Parathyroid adenoma (tissue), 2 donors: ENCODE measurements around the gene OSGIN1.
"Not testable (repeated sequence)": the region's sequence is repeated elsewhere in the genome, so short reads cannot be mapped to it uniquely, and the experiment has no call there.

Experiments used
- H2AFZ ChIP-seq: fragments of 300-600 bp; sonication (generic); one replicate; pipeline ENCODE4 v1.7.0; 2017; ENCODE audit warnings: antibody characterized with exemption, mild to moderate bottlenecking
- H3K27ac ChIP-seq: fragments of 300-600 bp; sonication (generic); one replicate; pipeline ENCODE4 v1.7.0; 2017
- H3K27me3 ChIP-seq: fragments of 300-600 bp; sonication (generic); one replicate; pipeline ENCODE4 v1.7.0; 2017; ENCODE audit warnings: low read length; ENCODE audit not compliant: control insufficient read depth, insufficient read depth
- H3K36me3 ChIP-seq: fragments of 300-600 bp; sonication (generic); one replicate; pipeline ENCODE4 v1.7.0; 2017; ENCODE audit warnings: low read length; ENCODE audit not compliant: control insufficient read depth, insufficient read depth
- H3K4me1 ChIP-seq: fragments of 300-600 bp; sonication (generic); one replicate; pipeline ENCODE4 v1.7.0; 2017; ENCODE audit warnings: control low read depth
- H3K4me2 ChIP-seq: fragments of 300-600 bp; sonication (generic); one replicate; pipeline ENCODE4 v1.7.0; 2017; ENCODE audit warnings: low read length
- H3K4me3 ChIP-seq: fragments of 300-600 bp; sonication (generic); one replicate; pipeline ENCODE4 v1.7.0; 2017; ENCODE audit warnings: low read depth, low read length
- H3K79me2 ChIP-seq: fragments of 300-600 bp; sonication (generic); one replicate; pipeline ENCODE4 v1.7.0; 2017; ENCODE audit warnings: control low read depth
- H3K9ac ChIP-seq: fragments of 300-600 bp; sonication (generic); one replicate; pipeline ENCODE4 v1.7.0; 2017; ENCODE audit warnings: mild to moderate bottlenecking
- H3K9me3 ChIP-seq: fragments of 300-600 bp; sonication (generic); one replicate; pipeline ENCODE4 v1.7.0; 2017; ENCODE audit warnings: low read length; ENCODE audit not compliant: control insufficient read depth
- CTCF ChIP-seq: fragments of 300-600 bp; sonication (generic); IDR thresholded peaks from one replicate; pipeline ENCODE4 v1.7.0; 2017; ENCODE audit warnings: antibody characterized with exemption, mild to moderate bottlenecking
- donor health status: primary hyperparathyroidism.

OSGIN1 gene

GRCh38 chr16:83940119-83940518 is 12.9 kb upstream of the OSGIN1 start:
- Histone ChIP-seq H3K4me2 (no peak overlapping the region), H3K27ac (no peak overlapping the region), H3K4me3 (no peak overlapping the region), H2AFZ (peak overlapping the region; percentile 27), H3K9me3 (no peaks in the 10 kb centered on the region), H3K36me3 (no peaks in the 10 kb centered on the region), H3K4me1 (peaks cover 3% of the 10 kb centered on the region), H3K9ac (no peak overlapping the region), H3K79me2 (no peaks in the 10 kb centered on the region), H3K27me3 (no peaks in the 10 kb centered on the region)
- no peak for TF ChIP-seq CTCF

- Histone ChIP-seq H3K27ac (no peak overlapping the region), H3K4me1 (peaks cover 3% of the 10 kb centered on the region), H2AFZ (peak overlapping the region; percentile 27), H3K9ac (no peak overlapping the region), H3K36me3 (no peaks in the 10 kb centered on the region), H3K4me2 (no peak overlapping the region), H3K27me3 (no peaks in the 10 kb centered on the region), H3K4me3 (no peak overlapping the region), H3K79me2 (no peaks in the 10 kb centered on the region), H3K9me3 (no peaks in the 10 kb centered on the region)
- no peak for TF ChIP-seq CTCF
Measured at GRCh38 chr16:83940630-83941378, 12.2 kb upstream of the OSGIN1 start.

GRCh38 chr16:83941546-83941945 is 11.5 kb upstream of the OSGIN1 start:
- not testable (repeated sequence) for H2AFZ ChIP-seq, H3K4me1 ChIP-seq, H3K27me3 ChIP-seq, H3K9me3 ChIP-seq, H3K4me3 ChIP-seq, H3K79me2 ChIP-seq, H3K27ac ChIP-seq, H3K4me2 ChIP-seq, H3K9ac ChIP-seq, H3K36me3 ChIP-seq

GRCh38 chr16:83942074-83942473 is 11.0 kb upstream of the OSGIN1 start:
- Histone ChIP-seq H3K27me3 (no peaks in the 10 kb centered on the region), H3K4me2 (no peak overlapping the region), H3K9me3 (no peaks in the 10 kb centered on the region), H3K36me3 (no peaks in the 10 kb centered on the region), H3K79me2 (no peaks in the 10 kb centered on the region), H3K27ac (no peak overlapping the region), H3K9ac (no peak overlapping the region), H2AFZ (no peak overlapping the region), H3K4me1 (peaks cover 3% of the 10 kb centered on the region), H3K4me3 (no peak overlapping the region)
- TF ChIP-seq CTCF: no peak

- H3K9ac ChIP-seq: no peak overlapping the region
- no peak overlapping the region for H3K4me3 ChIP-seq
- no peak for TF ChIP-seq CTCF
- H3K4me2 ChIP-seq: no peak overlapping the region
- H3K79me2 ChIP-seq: no peaks in the 10 kb centered on the region
- no peak overlapping the region for H3K27ac ChIP-seq
- no peaks in the 10 kb centered on the region for H3K27me3 ChIP-seq
- peaks cover 3% of the 10 kb centered on the region for H3K4me1 ChIP-seq
- no peak overlapping the region for H2AFZ ChIP-seq
- H3K9me3 ChIP-seq: no peaks in the 10 kb centered on the region
- H3K36me3 ChIP-seq: no peaks in the 10 kb centered on the region
Measured at GRCh38 chr16:83942815-83943515, 10.1 kb upstream of the OSGIN1 start.
